ENCODE measurements around the gene CFAP221. TPM values are rescaled to one million over a fixed set of nuclear protein-coding genes. Genes with fewer than 3 reads are reported as not detected.

The CFAP221 gene
- total RNA-seq, 1 donor from 2014 or later = 1.8 TPM

- TF ChIP-seq CTCF (IDR thresholded peaks at IDR 0.05; ENCODE audit: insufficient read depth, low read length, poor library complexity, severe bottlenecking) = no peak
- Histone ChIP-seq H3K4me3 (ENCODE audit: low read depth, low read length) (no peak overlapping the region), H3K36me3 (ENCODE audit: control insufficient read depth, insufficient read depth, low read length) (no peaks in the 10 kb centered on the region), H3K27me3 (ENCODE audit: control insufficient read depth, insufficient read depth, low read length) (no peaks in the 10 kb centered on the region)
- no peak for DNase-seq (ENCODE audit: low read depth)
Observed at GRCh38 chr2:119575439-119575838, 31.2 kb downstream of the CFAP221 start.

GRCh38 chr2:119579424-119580295 is 35.4 kb downstream of the CFAP221 start:
- DNase-seq (ENCODE audit: low read depth) = no peak
- Histone ChIP-seq H3K36me3 (ENCODE audit: control insufficient read depth, insufficient read depth, low read length) (no peaks in the 10 kb centered on the region), H3K27me3 (ENCODE audit: control insufficient read depth, insufficient read depth, low read length) (no peaks in the 10 kb centered on the region), H3K4me3 (ENCODE audit: low read depth, low read length) (no peak overlapping the region)
- TF ChIP-seq CTCF (IDR thresholded peaks at IDR 0.05; ENCODE audit: insufficient read depth, low read length, poor library complexity, severe bottlenecking) = no peak

GRCh38 chr2:119580550-119581072 is 36.4 kb downstream of the CFAP221 start:
- no peak overlapping the region for H3K4me3 ChIP-seq (ENCODE audit: low read depth, low read length)

GRCh38 chr2:119583291-119583690 is 39.0 kb downstream of the CFAP221 start:
- Histone ChIP-seq H3K4me3 (ENCODE audit: low read depth, low read length) (no peak overlapping the region), H3K27me3 (ENCODE audit: control insufficient read depth, insufficient read depth, low read length) (no peaks in the 10 kb centered on the region), H3K36me3 (ENCODE audit: control insufficient read depth, insufficient read depth, low read length) (no peaks in the 10 kb centered on the region)
- TF ChIP-seq CTCF (IDR thresholded peaks at IDR 0.05; ENCODE audit: insufficient read depth, low read length, poor library complexity, severe bottlenecking) = no peak
- no peak for DNase-seq (ENCODE audit: low read depth)

More at GRCh38 chr2:119580550-119581072, 36.4 kb downstream of the CFAP221 start:
- TF ChIP-seq CTCF (IDR thresholded peaks at IDR 0.05; ENCODE audit: insufficient read depth, low read length, poor library complexity, severe bottlenecking) = no peak
- Histone ChIP-seq H3K36me3 (ENCODE audit: control insufficient read depth, insufficient read depth, low read length) (no peaks in the 10 kb centered on the region), H3K27me3 (ENCODE audit: control insufficient read depth, insufficient read depth, low read length) (no peaks in the 10 kb centered on the region)
- no peak for DNase-seq (ENCODE audit: low read depth)

- no peaks in the 10 kb centered on the region for H3K36me3 ChIP-seq (ENCODE audit: control insufficient read depth, insufficient read depth, low read length)
- no peaks in the 10 kb centered on the region for H3K27me3 ChIP-seq (ENCODE audit: control insufficient read depth, insufficient read depth, low read length)
- H3K4me3 ChIP-seq (ENCODE audit: low read depth, low read length) = no peak overlapping the region
- DNase-seq (ENCODE audit: low read depth) = no peak
- TF ChIP-seq CTCF (IDR thresholded peaks at IDR 0.05; ENCODE audit: insufficient read depth, low read length, poor library complexity, severe bottlenecking) = no peak
Observed at GRCh38 chr2:119584469-119584868, 40.2 kb downstream of the CFAP221 start.

Measured in kidney epithelial cell (primary cell).